ENCODE data around the gene RTL1.

The RTL1 gene

GRCh38 chr14:100861188-100861936 is 42.2 kb downstream of the RTL1 start:
- TF ChIP-seq POLR2A (IDR thresholded peaks at IDR 0.05; ENCODE audit: low read depth, low read length), result no peak
- FAIRE-seq, result no peak
- DNase-seq (ENCODE audit: insufficient read length, low spot score), result no peak

- TF ChIP-seq POLR2A (IDR thresholded peaks at IDR 0.05; ENCODE audit: low read depth, low read length), result no peak
- no peak for FAIRE-seq
- no peak for DNase-seq (ENCODE audit: insufficient read length, low spot score)
These were observed 42.9 kb downstream of the RTL1 start for GRCh38 chr14:100860556-100861187.

- FAIRE-seq, result no peak
- no peak for TF ChIP-seq POLR2A (IDR thresholded peaks at IDR 0.05; ENCODE audit: low read depth, low read length)
- no peak for DNase-seq (ENCODE audit: insufficient read length, low spot score)
These were observed 43.7 kb downstream of the RTL1 start for GRCh38 chr14:100859781-100860180.

- no peak for DNase-seq (ENCODE audit: insufficient read length, low spot score)
- TF ChIP-seq POLR2A (IDR thresholded peaks at IDR 0.05; ENCODE audit: low read depth, low read length), result no peak
- no peak for FAIRE-seq
These were observed 44.7 kb downstream of the RTL1 start for GRCh38 chr14:100858838-100859220.

- DNase-seq (ENCODE audit: insufficient read length, low spot score) (no peak), FAIRE-seq (no peak)
- TF ChIP-seq POLR2A (IDR thresholded peaks at IDR 0.05; ENCODE audit: low read depth, low read length), result no peak
These were observed 45.3 kb downstream of the RTL1 start for GRCh38 chr14:100857923-100858837.

GRCh38 chr14:100857233-100857922 is 46.1 kb downstream of the RTL1 start:
- FAIRE-seq, result no peak
- TF ChIP-seq POLR2A (IDR thresholded peaks at IDR 0.05; ENCODE audit: low read depth, low read length), result no peak
- no peak for DNase-seq (ENCODE audit: insufficient read length, low spot score)

- DNase-seq (ENCODE audit: insufficient read length, low spot score) (no peak), FAIRE-seq (no peak)
- no peak for TF ChIP-seq POLR2A (IDR thresholded peaks at IDR 0.05; ENCODE audit: low read depth, low read length)
These were observed 47.2 kb downstream of the RTL1 start for GRCh38 chr14:100856056-100856950.

GRCh38 chr14:100855256-100855930 is 48.1 kb downstream of the RTL1 start:
- DNase-seq (ENCODE audit: insufficient read length, low spot score) (no peak), FAIRE-seq (no peak)

GRCh38 chr14:100854435-100854834 is 49.1 kb downstream of the RTL1 start:
- no peak for DNase-seq (ENCODE audit: insufficient read length, low spot score)

More at GRCh38 chr14:100855256-100855930, 48.1 kb downstream of the RTL1 start:
- TF ChIP-seq POLR2A (IDR thresholded peaks at IDR 0.05; ENCODE audit: low read depth, low read length), result no peak

GRCh38 chr14:100851946-100852620 is 51.4 kb downstream of the RTL1 start:
- no peak for TF ChIP-seq POLR2A (IDR thresholded peaks at IDR 0.05; ENCODE audit: low read depth, low read length)
- FAIRE-seq, result no peak
- no peak for DNase-seq (ENCODE audit: insufficient read length, low spot score)

More at GRCh38 chr14:100854435-100854834, 49.1 kb downstream of the RTL1 start:
- FAIRE-seq, result no peak
- TF ChIP-seq POLR2A (IDR thresholded peaks at IDR 0.05; ENCODE audit: low read depth, low read length), result no peak

- no peak for FAIRE-seq
- no peak for DNase-seq (ENCODE audit: insufficient read length, low spot score)
- no peak for TF ChIP-seq POLR2A (IDR thresholded peaks at IDR 0.05; ENCODE audit: low read depth, low read length)
These were observed 52.0 kb downstream of the RTL1 start for GRCh38 chr14:100851586-100851916.

Data from H54 (cell line).